ENCODE measurements around the gene REXO1. TPM values are rescaled to one million over a fixed set of nuclear protein-coding genes. Genes with fewer than 3 reads are reported as not detected.

REXO1 gene
- total RNA-seq, 4 donors from 2014 or later: 11.4 to 29.9 (median 16.1) TPM

GRCh38 chr19:1823020-1823419 lies 25.3 kb downstream of the REXO1 start:
- H3K4me3 ChIP-seq: no peak overlapping the region
- H3K9me3 ChIP-seq: no peaks in the 10 kb centered on the region
- no peak overlapping the region for H3K27ac ChIP-seq
- ATAC-seq: no peak
- TF ChIP-seq EP300 (IDR thresholded peaks at IDR 0.05): no peak
- TF ChIP-seq POLR2A (IDR thresholded peaks at IDR 0.05): no peak
- no peak for TF ChIP-seq CTCF (IDR thresholded peaks at IDR 0.05)
- TF ChIP-seq POLR2AphosphoS5 (IDR thresholded peaks at IDR 0.05): no peak
- 70% methylated on average over 2 of the region's 8 CpGs; no CpG with 5 or more reads in 1 of the 2 donors for WGBS, 2 donors (ENCODE audit: low coverage in 1 of 2)
- peaks cover 0 to 99% of the 10 kb centered on the region in 2 donors for H3K36me3 ChIP-seq
- H3K4me1 ChIP-seq: peaks cover 0 to 18% (median 10%) of the 10 kb centered on the region in 3 donors
- H3K27me3 ChIP-seq: no peaks in the 10 kb centered on the region

GRCh38 chr19:1822210-1822609 lies 26.1 kb downstream of the REXO1 start:
- Histone ChIP-seq H3K36me3 (peaks cover 0 to 99% of the 10 kb centered on the region in 2 donors), H3K4me3 (no peak overlapping the region), H3K27ac (no peak overlapping the region), H3K9me3 (no peaks in the 10 kb centered on the region), H3K4me1 (peaks cover 0 to 16% (median 10%) of the 10 kb centered on the region in 3 donors), H3K27me3 (no peaks in the 10 kb centered on the region)
- TF ChIP-seq EP300 (IDR thresholded peaks at IDR 0.05): no peak
- TF ChIP-seq CTCF (IDR thresholded peaks at IDR 0.05): no peak
- no peak for TF ChIP-seq POLR2A (IDR thresholded peaks at IDR 0.05)
- TF ChIP-seq POLR2AphosphoS5 (IDR thresholded peaks at IDR 0.05): no peak
- no peak for ATAC-seq
- WGBS, 2 donors (ENCODE audit: low coverage in 1 of 2): no CpG with 5 or more reads among the region's 19 CpGs

GRCh38 chr19:1819341-1820255 lies 28.7 kb downstream of the REXO1 start:
- Histone ChIP-seq H3K4me3 (no peak overlapping the region), H3K27me3 (no peaks in the 10 kb centered on the region), H3K9me3 (no peaks in the 10 kb centered on the region), H3K27ac (no peak overlapping the region), H3K36me3 (peaks cover 0 to 100% of the 10 kb centered on the region in 2 donors), H3K4me1 (no peaks in the 10 kb centered on the region)
- no peak for ATAC-seq
- 69% methylated on average over 8 of the region's 43 CpGs; no CpG with 5 or more reads in 1 of the 2 donors for WGBS, 2 donors (ENCODE audit: low coverage in 1 of 2)
- no peak for TF ChIP-seq CTCF (IDR thresholded peaks at IDR 0.05)
- TF ChIP-seq EP300 (IDR thresholded peaks at IDR 0.05): no peak
- TF ChIP-seq POLR2AphosphoS5 (IDR thresholded peaks at IDR 0.05): no peak
- no peak for TF ChIP-seq POLR2A (IDR thresholded peaks at IDR 0.05)

GRCh38 chr19:1818549-1819195 lies 29.6 kb downstream of the REXO1 start:
- TF ChIP-seq POLR2AphosphoS5 (IDR thresholded peaks at IDR 0.05) (no peak), CTCF (IDR thresholded peaks at IDR 0.05) (no peak), EP300 (IDR thresholded peaks at IDR 0.05) (no peak), POLR2A (IDR thresholded peaks at IDR 0.05) (no peak)
- peaks cover 0 to 93% of the 10 kb centered on the region in 2 donors for H3K36me3 ChIP-seq
- H3K4me1 ChIP-seq: peaks cover 0 to 2% (median 0%) of the 10 kb centered on the region in 3 donors
- no peaks in the 10 kb centered on the region for H3K27me3 ChIP-seq
- no peaks in the 10 kb centered on the region for H3K9me3 ChIP-seq
- H3K4me3 ChIP-seq: no peak overlapping the region
- H3K27ac ChIP-seq: no peak overlapping the region
- WGBS, 2 donors (ENCODE audit: low coverage in 1 of 2): 60 to 100% methylated on average over 1 of the region's 33 CpGs
- ATAC-seq: no peak
